ENCODE measurements around the gene EPB41L4A.
"Not testable (repeated sequence)": the region's sequence is repeated elsewhere in the genome, so short reads cannot be mapped to it uniquely, and the experiment has no call there.

EPB41L4A gene, protein sequence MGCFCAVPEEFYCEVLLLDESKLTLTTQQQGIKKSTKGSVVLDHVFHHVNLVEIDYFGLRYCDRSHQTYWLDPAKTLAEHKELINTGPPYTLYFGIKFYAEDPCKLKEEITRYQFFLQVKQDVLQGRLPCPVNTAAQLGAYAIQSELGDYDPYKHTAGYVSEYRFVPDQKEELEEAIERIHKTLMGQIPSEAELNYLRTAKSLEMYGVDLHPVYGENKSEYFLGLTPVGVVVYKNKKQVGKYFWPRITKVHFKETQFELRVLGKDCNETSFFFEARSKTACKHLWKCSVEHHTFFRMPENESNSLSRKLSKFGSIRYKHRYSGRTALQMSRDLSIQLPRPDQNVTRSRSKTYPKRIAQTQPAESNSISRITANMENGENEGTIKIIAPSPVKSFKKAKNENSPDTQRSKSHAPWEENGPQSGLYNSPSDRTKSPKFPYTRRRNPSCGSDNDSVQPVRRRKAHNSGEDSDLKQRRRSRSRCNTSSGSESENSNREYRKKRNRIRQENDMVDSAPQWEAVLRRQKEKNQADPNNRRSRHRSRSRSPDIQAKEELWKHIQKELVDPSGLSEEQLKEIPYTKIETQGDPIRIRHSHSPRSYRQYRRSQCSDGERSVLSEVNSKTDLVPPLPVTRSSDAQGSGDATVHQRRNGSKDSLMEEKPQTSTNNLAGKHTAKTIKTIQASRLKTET

DNA sequence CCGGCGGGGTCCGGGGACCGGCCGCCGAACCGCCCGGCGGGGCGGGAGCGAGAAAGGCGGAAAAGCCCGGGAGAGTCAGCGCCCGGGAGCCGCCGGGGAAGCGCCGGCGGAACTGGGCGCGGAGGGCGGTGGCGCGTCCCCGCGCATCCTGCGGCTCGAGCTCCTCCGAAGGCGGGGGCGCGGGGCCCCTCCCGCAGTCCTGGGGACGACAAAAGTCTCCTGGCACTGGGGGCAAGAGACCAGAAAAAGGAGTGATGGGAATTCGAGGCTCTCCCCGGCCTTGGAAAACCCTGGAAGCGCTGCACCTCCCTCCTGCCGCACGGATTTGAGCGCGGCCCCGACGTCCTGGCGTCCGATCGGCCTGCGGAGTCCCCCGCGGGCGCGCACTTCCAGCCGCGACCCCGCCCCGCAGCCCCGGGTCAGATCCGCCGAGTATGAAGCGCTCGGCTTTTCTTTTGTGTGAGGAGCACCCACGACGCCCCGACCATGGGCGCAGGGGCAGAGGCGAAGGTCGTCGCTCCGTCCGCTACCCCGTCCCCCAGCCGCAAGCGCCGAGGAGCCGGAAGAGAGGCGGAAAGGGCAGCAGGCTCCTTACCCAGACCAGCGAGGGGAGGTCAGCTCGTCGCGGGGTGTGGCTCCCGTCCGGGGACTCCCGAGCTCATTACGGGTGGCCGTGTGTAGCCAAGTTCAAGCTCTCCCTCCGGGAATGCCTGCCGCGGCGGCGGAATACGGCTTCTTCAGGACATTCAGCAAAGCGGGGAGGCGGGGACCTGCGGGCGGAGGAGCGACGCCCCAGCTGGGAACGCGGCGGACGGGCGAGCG lies at the start of gene EPB41L4A:
Gene EPB41L4A, minus strand, starts transcription at position 114 of the 822 bp plus-strand sequence. CDS start 238 bp downstream, outside the sequence.
- H3K4me3 ChIP-seq (ENCODE audit: low read depth, low read length): peak within 1 kb of the TSS; percentile 60
- no peak for DNase-seq (ENCODE audit: low read depth)
- no peak for TF ChIP-seq CTCF (IDR thresholded peaks at IDR 0.05; ENCODE audit: low read depth, low read length, missing control alignments)
- in situ Hi-C loops (cut with HindIII; ENCODE audit: low sequenced_read_pairs): no loop called here

DNA sequence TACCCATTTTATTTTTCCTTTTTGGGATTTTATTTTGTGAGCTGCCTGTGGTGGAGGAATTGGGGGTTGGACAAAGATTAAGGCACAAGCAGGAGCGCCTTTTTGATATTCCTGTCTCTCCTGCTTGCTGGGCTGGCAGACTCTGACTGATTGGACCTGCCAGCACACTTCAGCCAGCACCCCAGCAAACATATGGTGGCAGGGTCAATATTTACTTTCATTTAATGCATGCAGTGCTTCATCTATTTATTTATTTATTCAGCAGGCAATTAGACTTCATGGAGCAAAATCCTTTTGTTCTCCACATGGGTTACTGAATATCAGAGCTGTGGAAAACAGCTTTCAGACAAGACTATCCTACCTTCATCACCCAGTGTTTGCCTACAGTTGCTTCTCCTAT lies 48.4 kb upstream of the EPB41L4A start:
- in situ Hi-C loops (cut with HindIII; ENCODE audit: low sequenced_read_pairs): no loop called here
- TF ChIP-seq CTCF (IDR thresholded peaks at IDR 0.05; ENCODE audit: low read depth, low read length, missing control alignments): no peak
- no peak for DNase-seq (ENCODE audit: low read depth)
- no peak overlapping the region for H3K4me3 ChIP-seq (ENCODE audit: low read depth, low read length)

- in situ Hi-C loops (cut with HindIII; ENCODE audit: low sequenced_read_pairs); DNase-seq (ENCODE audit: low read depth); H3K4me3 ChIP-seq (ENCODE audit: low read depth, low read length): not testable (repeated sequence)
Measured at GRCh38 chr5:112466261-112466660, 47.2 kb upstream of the EPB41L4A start.

DNA sequence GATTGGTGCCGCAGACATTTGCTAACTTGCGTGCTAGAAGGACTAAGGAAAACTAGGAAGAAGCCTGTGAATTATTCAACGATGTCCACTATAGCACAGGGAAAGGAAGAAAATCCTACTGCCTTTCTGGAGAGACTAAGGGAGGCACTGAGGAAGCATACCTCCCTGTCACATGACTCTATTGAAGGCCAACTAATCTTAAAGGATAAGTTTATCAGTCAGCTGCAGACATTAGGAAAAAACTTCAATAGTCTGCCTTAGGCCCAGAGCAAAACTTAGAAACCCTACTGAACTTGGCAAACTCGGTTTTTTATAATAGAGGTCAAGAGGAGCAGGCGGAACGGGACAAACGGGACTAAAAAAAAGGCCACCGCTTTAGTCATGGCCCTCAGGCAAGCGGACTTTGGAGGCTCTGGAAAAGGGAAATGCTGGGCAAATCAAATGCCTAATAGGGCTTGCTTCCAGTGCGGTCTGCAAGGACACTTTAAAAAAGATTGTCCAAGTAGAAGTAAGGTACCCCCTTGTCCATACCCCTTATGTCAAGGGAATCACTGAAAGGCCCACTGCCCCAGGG lies 28.2 kb upstream of the EPB41L4A start:
- DNase-seq (ENCODE audit: low read depth); H3K4me3 ChIP-seq (ENCODE audit: low read depth, low read length); in situ Hi-C loops (cut with HindIII; ENCODE audit: low sequenced_read_pairs): not testable (repeated sequence)

DNA sequence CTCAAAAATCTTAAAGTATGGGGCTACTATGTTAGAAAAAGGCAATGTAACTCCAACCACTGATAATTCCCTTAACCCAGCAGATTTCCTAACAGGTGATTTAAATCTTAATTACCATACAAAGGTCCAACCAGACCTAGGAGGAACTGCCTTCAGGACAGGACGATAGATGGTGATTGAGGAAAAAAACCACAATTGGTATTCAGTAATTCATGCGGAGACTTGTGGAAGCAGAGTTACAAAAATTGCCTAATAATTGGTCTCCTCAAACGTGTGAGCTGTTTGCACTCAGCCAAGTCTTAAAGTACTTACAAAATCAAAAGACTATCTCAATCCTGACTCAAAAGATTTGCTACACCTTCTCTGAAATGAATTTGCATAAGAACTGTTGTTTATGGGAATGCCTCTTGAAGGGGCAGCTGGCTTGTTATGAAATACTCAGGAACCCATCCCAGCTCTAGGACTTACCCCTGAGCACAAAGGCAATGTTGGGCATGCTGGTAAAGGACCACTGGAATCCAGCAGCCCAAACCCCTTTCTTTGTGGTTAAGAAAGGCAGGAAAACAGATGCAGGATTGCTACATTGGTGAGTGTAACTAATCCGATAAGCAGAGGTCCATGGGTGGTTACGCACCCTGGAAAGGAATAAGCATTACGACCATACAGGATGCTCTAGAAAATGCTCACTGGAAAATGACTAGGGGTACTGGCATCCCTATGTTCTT lies 26.7 kb upstream of the EPB41L4A start:
- no peak for TF ChIP-seq CTCF (IDR thresholded peaks at IDR 0.05; ENCODE audit: low read depth, low read length, missing control alignments)
- in situ Hi-C loops (cut with HindIII; ENCODE audit: low sequenced_read_pairs): no loop called here
- H3K4me3 ChIP-seq (ENCODE audit: low read depth, low read length): no peak overlapping the region
- no peak for DNase-seq (ENCODE audit: low read depth)

GRCh38 chr5:112443932-112444331 lies 24.9 kb upstream of the EPB41L4A start:
- in situ Hi-C loops (cut with HindIII; ENCODE audit: low sequenced_read_pairs); H3K4me3 ChIP-seq (ENCODE audit: low read depth, low read length); DNase-seq (ENCODE audit: low read depth): not testable (repeated sequence)

GRCh38 chr5:112440031-112440430 lies 21.0 kb upstream of the EPB41L4A start:
- TF ChIP-seq CTCF (IDR thresholded peaks at IDR 0.05; ENCODE audit: low read depth, low read length, missing control alignments): no peak
- no peak overlapping the region for H3K4me3 ChIP-seq (ENCODE audit: low read depth, low read length)
- DNase-seq (ENCODE audit: low read depth): no peak
- in situ Hi-C loops (cut with HindIII; ENCODE audit: low sequenced_read_pairs): no loop called here

Measured in astrocyte of the cerebellum (primary cell).